ENCODE results near the gene PAX7.

DNA sequence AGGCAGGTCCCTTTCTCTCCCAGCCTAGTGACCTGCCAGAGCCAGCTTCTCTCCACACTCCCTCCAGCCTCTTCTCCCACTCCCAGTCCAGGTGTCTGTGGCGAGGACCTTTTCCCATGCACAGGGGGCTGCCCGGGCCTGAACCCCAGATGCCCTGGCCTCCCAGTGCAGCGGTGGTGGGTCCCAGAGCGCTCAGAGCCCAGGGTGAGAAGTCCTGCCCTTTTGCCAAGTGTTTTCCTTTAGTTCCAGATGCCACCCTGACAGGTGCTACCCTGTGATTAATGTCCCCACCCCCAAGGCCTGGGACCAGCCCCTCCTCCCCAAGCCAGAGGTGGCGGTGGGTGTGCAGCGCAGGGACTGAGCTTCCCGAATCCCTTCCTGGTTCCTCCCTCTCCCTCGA is 90.4 kb downstream of the PAX7 start:
- TF ChIP-seq, protein P1, sequence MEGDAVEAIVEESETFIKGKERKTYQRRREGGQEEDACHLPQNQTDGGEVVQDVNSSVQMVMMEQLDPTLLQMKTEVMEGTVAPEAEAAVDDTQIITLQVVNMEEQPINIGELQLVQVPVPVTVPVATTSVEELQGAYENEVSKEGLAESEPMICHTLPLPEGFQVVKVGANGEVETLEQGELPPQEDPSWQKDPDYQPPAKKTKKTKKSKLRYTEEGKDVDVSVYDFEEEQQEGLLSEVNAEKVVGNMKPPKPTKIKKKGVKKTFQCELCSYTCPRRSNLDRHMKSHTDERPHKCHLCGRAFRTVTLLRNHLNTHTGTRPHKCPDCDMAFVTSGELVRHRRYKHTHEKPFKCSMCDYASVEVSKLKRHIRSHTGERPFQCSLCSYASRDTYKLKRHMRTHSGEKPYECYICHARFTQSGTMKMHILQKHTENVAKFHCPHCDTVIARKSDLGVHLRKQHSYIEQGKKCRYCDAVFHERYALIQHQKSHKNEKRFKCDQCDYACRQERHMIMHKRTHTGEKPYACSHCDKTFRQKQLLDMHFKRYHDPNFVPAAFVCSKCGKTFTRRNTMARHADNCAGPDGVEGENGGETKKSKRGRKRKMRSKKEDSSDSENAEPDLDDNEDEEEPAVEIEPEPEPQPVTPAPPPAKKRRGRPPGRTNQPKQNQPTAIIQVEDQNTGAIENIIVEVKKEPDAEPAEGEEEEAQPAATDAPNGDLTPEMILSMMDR (IDR thresholded peaks at IDR 0.05; ENCODE audit: extremely low read depth in 1 of 2, insufficient read depth in 1 of 2, low read depth in 1 of 2, low read length in 2 of 2): no peak
- no peak for TF ChIP-seq GATA2 (IDR thresholded peaks at IDR 0.05; ENCODE audit: insufficient read depth, insufficient read length, low read depth, low read length)
